ENCODE results near the gene SOX12. TPM values are rescaled to one million over a fixed set of nuclear protein-coding genes. Genes with fewer than 3 reads are reported as not detected.
"Not testable (repeated sequence)": the region's sequence is repeated elsewhere in the genome, so short reads cannot be mapped to it uniquely, and the experiment has no call there.

SOX12 gene
- total and polyA plus RNA-seq, 11 donors, result 5.4 to 19.9 (median 10.6) TPM

GRCh38 chr20:370151-370600, 44.8 kb downstream of the SOX12 start:
- DNase-seq, result no peak
- H3K4me3 ChIP-seq, result no peak overlapping the region
- TF ChIP-seq POLR2A (IDR thresholded peaks at IDR 0.05) (no peak), CTCF (IDR thresholded peaks at IDR 0.05) (no peak)
- no peaks in the 10 kb centered on the region for H3K36me3 ChIP-seq
- H3K27me3 ChIP-seq, result no peaks in the 10 kb centered on the region
- no peaks in the 10 kb centered on the region for H3K9me3 ChIP-seq
- ATAC-seq, result no peak
- WGBS, 4 donors, result 83 to 85% (median 84%) methylated on average over 7 of the region's 7 CpGs
- peaks cover 0 to 30% (median 12%) of the 10 kb centered on the region in 12 donors for H3K4me1 ChIP-seq
- no peak overlapping the region for H3K27ac ChIP-seq
- intact Hi-C loops (cut with DNase I), result no loop called here

GRCh38 chr20:370977-371754, 45.8 kb downstream of the SOX12 start:
- Histone ChIP-seq H3K9me3 (no peaks in the 10 kb centered on the region), H3K27me3 (no peaks in the 10 kb centered on the region), H3K4me3 (no peak overlapping the region), H3K36me3 (no peaks in the 10 kb centered on the region), H3K27ac (peak overlapping the region in 9 of 12 donors; percentile 20 to 60 (median 53)), H3K4me1 (peaks cover 0 to 30% (median 12%) of the 10 kb centered on the region in 12 donors)
- intact Hi-C loops (cut with DNase I), result no loop called here
- TF ChIP-seq CTCF (IDR thresholded peaks at IDR 0.05), result no peak
- no peak for TF ChIP-seq POLR2A (IDR thresholded peaks at IDR 0.05)
- 83 to 88% (median 85%) methylated on average over 6 to 7 of the region's 7 CpGs for WGBS, 4 donors
- no peak for DNase-seq
- ATAC-seq, result no peak

GRCh38 chr20:371755-372542, 46.6 kb downstream of the SOX12 start:
- ATAC-seq (peak; percentile 36 to 85 (median 80)), DNase-seq (peak; percentile 57 to 75 (median 73))
- H3K27ac ChIP-seq, result peak overlapping the region in 10 of 12 donors; percentile 4 to 60 (median 52)

GRCh38 chr20:372543-373082, 47.3 kb downstream of the SOX12 start:
- WGBS, 4 donors, result 79 to 93% (median 90%) methylated on average over 7 to 11 of the region's 11 CpGs
- H3K4me1 ChIP-seq, result peaks cover 0 to 30% (median 12%) of the 10 kb centered on the region in 12 donors
- peak in 1 of 4 donors; percentile 20 for ATAC-seq
- H3K27me3 ChIP-seq; H3K4me3 ChIP-seq; H3K9me3 ChIP-seq; H3K36me3 ChIP-seq; intact Hi-C loops (cut with DNase I); DNase-seq: not testable (repeated sequence)
- H3K27ac ChIP-seq, result peak overlapping the region in 7 of 12 donors; percentile 2 to 60 (median 52)

More at GRCh38 chr20:371755-372542, 46.6 kb downstream of the SOX12 start:
- Histone ChIP-seq H3K9me3 (no peaks in the 10 kb centered on the region), H3K4me1 (peaks cover 0 to 30% (median 12%) of the 10 kb centered on the region in 12 donors), H3K4me3 (no peak overlapping the region), H3K27me3 (no peaks in the 10 kb centered on the region), H3K36me3 (no peaks in the 10 kb centered on the region)
- no peak for TF ChIP-seq CTCF (IDR thresholded peaks at IDR 0.05)
- no peak for TF ChIP-seq POLR2A (IDR thresholded peaks at IDR 0.05)
- WGBS, 4 donors, result 52 to 61% (median 56%) methylated on average over 9 to 10 of the region's 10 CpGs
- intact Hi-C loops (cut with DNase I), result no loop called here

All from heart left ventricle (tissue), 16 donors.